VCaP (cell line): ENCODE results near the gene MPPED1.

Experiments
- H3K27ac ChIP-seq: fragments of 450-650 bp; 2 replicates; pipeline ENCODE4 v1.5.1; 2017
- CTCF ChIP-seq: fragments of 450-650 bp; conservative IDR thresholded peaks from 2 replicates; pipeline ENCODE4 v1.5.1; 2017; ENCODE audit warnings: mild to moderate bottlenecking, moderate library complexity

Gene MPPED1

GRCh38 chr22:43521716-43522115 lies 109.9 kb downstream of the MPPED1 start:
- no peak for TF ChIP-seq CTCF
- H3K27ac ChIP-seq = no peak overlapping the region

GRCh38 chr22:43526117-43526655 lies 114.4 kb downstream of the MPPED1 start:
- H3K27ac ChIP-seq = no peak overlapping the region
- TF ChIP-seq CTCF = no peak

- no peak for TF ChIP-seq CTCF
Observed at GRCh38 chr22:43526946-43527345, 115.1 kb downstream of the MPPED1 start.

GRCh38 chr22:43528601-43529360 lies 117.0 kb downstream of the MPPED1 start:
- no peak overlapping the region for H3K27ac ChIP-seq
- no peak for TF ChIP-seq CTCF

More at GRCh38 chr22:43526946-43527345, 115.1 kb downstream of the MPPED1 start:
- H3K27ac ChIP-seq = no peak overlapping the region

GRCh38 chr22:43529461-43529860 lies 117.6 kb downstream of the MPPED1 start:
- H3K27ac ChIP-seq = no peak overlapping the region
- TF ChIP-seq CTCF = no peak

- no peak overlapping the region for H3K27ac ChIP-seq
- no peak for TF ChIP-seq CTCF
Observed at GRCh38 chr22:43529934-43530333, 118.1 kb downstream of the MPPED1 start.

- no peak overlapping the region for H3K27ac ChIP-seq
- no peak for TF ChIP-seq CTCF
Observed at GRCh38 chr22:43530349-43531201, 118.8 kb downstream of the MPPED1 start.
